Stimulated activated CD8-positive, alpha-beta memory T cell treated with anti-CD3 and anti-CD28 coated beads, Interleukin-12 subunit alpha, Interleukin-12 subunit beta, amount 100 ng/mL, for 4 hours (primary cell): ENCODE data around the gene LYRM9.
"Not testable (repeated sequence)": the region's sequence is repeated elsewhere in the genome, so short reads cannot be mapped to it uniquely, and the experiment has no call there.

Experiments
- DNase-seq: peaks from one replicate; pipeline ENCODE4 v3.0.0-alpha.2; 2020; ENCODE audit warnings: low read depth

LYRM9 gene

GRCh38 chr17:27873746-27874145, 19.4 kb downstream of the LYRM9 start:
- no peak for DNase-seq

- no peak for DNase-seq
These were observed 20.0 kb downstream of the LYRM9 start for GRCh38 chr17:27873211-27873610.

GRCh38 chr17:27872776-27873175, 20.4 kb downstream of the LYRM9 start:
- no peak for DNase-seq

GRCh38 chr17:27871407-27871806, 21.8 kb downstream of the LYRM9 start:
- no peak for DNase-seq

GRCh38 chr17:27870345-27870744, 22.8 kb downstream of the LYRM9 start:
- DNase-seq: no peak

GRCh38 chr17:27868565-27868964, 24.6 kb downstream of the LYRM9 start:
- DNase-seq: no peak

GRCh38 chr17:27862840-27863239, 30.3 kb downstream of the LYRM9 start:
- no peak for DNase-seq

GRCh38 chr17:27862004-27862403, 31.2 kb downstream of the LYRM9 start:
- no peak for DNase-seq

GRCh38 chr17:27860971-27861664, 32.0 kb downstream of the LYRM9 start:
- no peak for DNase-seq

GRCh38 chr17:27858621-27859305, 34.4 kb downstream of the LYRM9 start:
- DNase-seq: no peak

GRCh38 chr17:27856676-27857432, 36.3 kb downstream of the LYRM9 start:
- DNase-seq: no peak

- DNase-seq: no peak
These were observed 37.7 kb downstream of the LYRM9 start for GRCh38 chr17:27855454-27855853.

- DNase-seq: no peak
These were observed 39.0 kb downstream of the LYRM9 start for GRCh38 chr17:27854163-27854562.

- DNase-seq: no peak
These were observed 40.1 kb downstream of the LYRM9 start for GRCh38 chr17:27853091-27853490.

GRCh38 chr17:27849474-27850185, 43.5 kb downstream of the LYRM9 start:
- DNase-seq: no peak

GRCh38 chr17:27848931-27849330, 44.2 kb downstream of the LYRM9 start:
- no peak for DNase-seq

- not testable (repeated sequence) for DNase-seq
These were observed 46.3 kb downstream of the LYRM9 start for GRCh38 chr17:27846808-27847307.

GRCh38 chr17:27846042-27846655, 47.0 kb downstream of the LYRM9 start:
- DNase-seq: no peak

GRCh38 chr17:27845264-27846041, 47.7 kb downstream of the LYRM9 start:
- DNase-seq: no peak

- no peak for DNase-seq
These were observed 52.5 kb downstream of the LYRM9 start for GRCh38 chr17:27840688-27841087.

GRCh38 chr17:27840406-27840678, 52.8 kb downstream of the LYRM9 start:
- not testable (repeated sequence) for DNase-seq
